ENCODE results near the gene GNAQ. TPM values are rescaled to one million over a fixed set of nuclear protein-coding genes. Genes with fewer than 3 reads are reported as not detected.

Gene GNAQ
- total RNA-seq, 1 experiment from 2014 or later, result 28.7 TPM

- Histone ChIP-seq H3K79me2 (ENCODE audit: insufficient read depth, low read length) (no peaks in the 10 kb centered on the region), H3K4me1 (ENCODE audit: control insufficient read depth in 1 of 2, insufficient read depth in 2 of 2, low read length in 2 of 2) (peaks cover 2 to 15% of the 10 kb centered on the region in 2 experiments; a peak in 3 of 4 replicates), H3K9me3 (ENCODE audit: control insufficient read depth in 1 of 2, insufficient read depth in 1 of 2, low read depth in 1 of 2, low read length in 2 of 2) (no peaks in the 10 kb centered on the region), H3K9me2 (ENCODE audit: insufficient read depth) (no peaks in the 10 kb centered on the region), H3K4me2 (ENCODE audit: low read length) (no peak overlapping the region), H2AFZ (ENCODE audit: low read depth, low read length, poor library complexity, severe bottlenecking) (no peak overlapping the region), H3K9ac (ENCODE audit: low read length) (no peak overlapping the region), H3K36me3 (ENCODE audit: control insufficient read depth in 1 of 2, insufficient read depth in 2 of 2, low read length in 2 of 2) (no peaks in the 10 kb centered on the region), H3K27ac (ENCODE audit: low read depth, low read length) (no peak overlapping the region), H4K20me1 (ENCODE audit: insufficient read depth) (no peaks in the 10 kb centered on the region), H3K4me3 (replicated peaks in 1 of 2; ENCODE audit: low read depth in 1 of 2, low read length in 2 of 2) (no peak overlapping the region), H3K27me3 (ENCODE audit: insufficient read depth, low read length) (no peaks in the 10 kb centered on the region)
- DNase-seq (ENCODE audit: low read depth, low spot score) (no peak), ATAC-seq (peak; percentile 52; the same call in 1 of the 2 replicates)
- ChIA-PET CTCF (no interaction called here), RAD21 (ENCODE audit: low non-redundant PET in 1 of 2, low total read pairs in 2 of 2, uncharacterized antibody in 2 of 2, unreplicated experiment in 2 of 2) (no interaction called here), POLR2A (no interaction called here)
- BruUV-seq (replicated peaks), result no TSS peak
- intact Hi-C loops (cut with micrococcal nuclease), result no loop called here
- TF ChIP-seq CTCF (IDR thresholded peaks at IDR 0.05 in 2 of 3, conservative IDR thresholded peaks at IDR 0.05 in 1 of 3; ENCODE audit: borderline replicate concordance in 1 of 3, insufficient read depth in 1 of 3, low read depth in 2 of 3, low read length in 2 of 3) (no peak), POLR2A (IDR thresholded peaks at IDR 0.05; ENCODE audit: borderline replicate concordance, extremely low read depth, insufficient read depth, insufficient read length) (no peak), ELF1 (IDR thresholded peaks at IDR 0.05; ENCODE audit: borderline replicate concordance, low read depth) (no peak), CEBPB (IDR thresholded peaks at IDR 0.05; ENCODE audit: low read depth) (no peak), SP1 (IDR thresholded peaks at IDR 0.05; ENCODE audit: low read depth) (no peak), ZNF274 (IDR thresholded peaks at IDR 0.05; ENCODE audit: low read depth, low read length) (no peak), YY1 (IDR thresholded peaks at IDR 0.05; ENCODE audit: extremely low read depth, insufficient replicate concordance, low read depth, low read length) (no peak), EZH2 (IDR thresholded peaks at IDR 0.05) (no peak), EZH2phosphoT487 (IDR thresholded peaks at IDR 0.05; ENCODE audit: borderline replicate concordance) (no peak), SRF (IDR thresholded peaks at IDR 0.05; ENCODE audit: low read depth) (no peak), RAD21 (IDR thresholded peaks at IDR 0.05; ENCODE audit: low read depth) (no peak), CBX3 (IDR thresholded peaks at IDR 0.05; ENCODE audit: low read depth) (no peak)
- TF ChIP-seq, protein P1, sequence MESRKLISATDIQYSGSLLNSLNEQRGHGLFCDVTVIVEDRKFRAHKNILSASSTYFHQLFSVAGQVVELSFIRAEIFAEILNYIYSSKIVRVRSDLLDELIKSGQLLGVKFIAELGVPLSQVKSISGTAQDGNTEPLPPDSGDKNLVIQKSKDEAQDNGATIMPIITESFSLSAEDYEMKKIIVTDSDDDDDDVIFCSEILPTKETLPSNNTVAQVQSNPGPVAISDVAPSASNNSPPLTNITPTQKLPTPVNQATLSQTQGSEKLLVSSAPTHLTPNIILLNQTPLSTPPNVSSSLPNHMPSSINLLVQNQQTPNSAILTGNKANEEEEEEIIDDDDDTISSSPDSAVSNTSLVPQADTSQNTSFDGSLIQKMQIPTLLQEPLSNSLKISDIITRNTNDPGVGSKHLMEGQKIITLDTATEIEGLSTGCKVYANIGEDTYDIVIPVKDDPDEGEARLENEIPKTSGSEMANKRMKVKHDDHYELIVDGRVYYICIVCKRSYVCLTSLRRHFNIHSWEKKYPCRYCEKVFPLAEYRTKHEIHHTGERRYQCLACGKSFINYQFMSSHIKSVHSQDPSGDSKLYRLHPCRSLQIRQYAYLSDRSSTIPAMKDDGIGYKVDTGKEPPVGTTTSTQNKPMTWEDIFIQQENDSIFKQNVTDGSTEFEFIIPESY (IDR thresholded peaks at IDR 0.05; ENCODE audit: extremely low read depth, insufficient replicate concordance, low read length), result no peak
Observed at GRCh38 chr9:77899679-77900354, 131.8 kb downstream of the GNAQ start.
